Tibial artery (tissue), 4 donors: ENCODE data around the gene GPR68.

Source experiments
- DNase-seq, 2 donors: peaks; one replicate each; pipeline ENCODE4 v3.0.0-alpha.2; 2019
- H3K27ac ChIP-seq, 2 donors: fragments of 200-600 bp; sonication (generic) in 1 of 2; 1 replicate in 1 of 2; 2 replicates in 1 of 2; pipeline ENCODE4 v1.5.1; 2018 to 2019; ENCODE audit warnings: mild to moderate bottlenecking in 1 of 2
- H3K27me3 ChIP-seq, 2 donors: fragments of 200-600 bp; sonication (generic) in 1 of 2; one replicate each; pipeline versions ENCODE4 v1.5.1 to v1.6.0; 2016 to 2019
- H3K36me3 ChIP-seq, 3 donors: fragments of 200-600 bp; sonication (generic) in 2 of 3; one replicate each; pipeline ENCODE4 v1.5.1; 2016 to 2019; ENCODE audit warnings: mild to moderate bottlenecking in 2 of 3
- H3K4me1 ChIP-seq, 4 donors: fragments of 200-600 bp; sonication (generic) in 2 of 4; 1 replicate in 3 of 4; 2 replicates in 1 of 4; pipeline ENCODE4 v1.5.1; 2016 to 2019
- H3K4me3 ChIP-seq, 2 donors: fragments of 200-600 bp; sonication (generic) in 1 of 2; 1 replicate in 1 of 2; 2 replicates in 1 of 2; pipeline ENCODE4 v1.5.1; 2018 to 2019; ENCODE audit warnings: mild to moderate bottlenecking in 2 of 2
- H3K9me3 ChIP-seq, 3 donors: fragments of 200-600 bp; sonication (generic) in 1 of 3; one replicate each; pipeline ENCODE4 v1.5.1; 2016 to 2019
- CTCF ChIP-seq, 2 experiments: fragments of 200-600 bp in 1 of 2; fragments of 450-650 bp in 1 of 2; IDR thresholded peaks; one replicate each; pipeline ENCODE4 v1.5.1; 2017 to 2019; ENCODE audit warnings: antibody characterized with exemption in 2 of 2, mild to moderate bottlenecking in 1 of 2, moderate library complexity in 1 of 2
- intact Hi-C: fragments of 100-400 bp; cut with DNase I; formaldehyde crosslinking; loops from one replicate; pipeline ENCODE4 v1.15.0; 2023; ENCODE audit warnings: low total_unique reads

Gene GPR68

GRCh38 chr14:91245029-91245428 is 525 bp upstream of the GPR68 start:
- intact Hi-C loops: no loop called here
- DNase-seq: no peak
- H3K4me3 ChIP-seq: no peak overlapping the region
- H3K27me3 ChIP-seq: no peaks in the 10 kb centered on the region
- H3K4me1 ChIP-seq: peaks cover 0 to 18% (median 0%) of the 10 kb centered on the region in 4 donors
- no peaks in the 10 kb centered on the region for H3K36me3 ChIP-seq
- no peak overlapping the region for H3K27ac ChIP-seq
- no peak for TF ChIP-seq CTCF (IDR thresholded peaks at IDR 0.05)
- H3K9me3 ChIP-seq: no peaks in the 10 kb centered on the region

- H3K27ac ChIP-seq: no peak overlapping the region
- no peak for DNase-seq
- no peaks in the 10 kb centered on the region for H3K9me3 ChIP-seq
- H3K4me3 ChIP-seq: no peak overlapping the region
- H3K36me3 ChIP-seq: no peaks in the 10 kb centered on the region
- peaks cover 0 to 18% (median 0%) of the 10 kb centered on the region in 4 donors for H3K4me1 ChIP-seq
- H3K27me3 ChIP-seq: no peaks in the 10 kb centered on the region
- intact Hi-C loops: no loop called here
- TF ChIP-seq CTCF (IDR thresholded peaks at IDR 0.05): no peak
These were observed 1.4 kb downstream of the GPR68 start for GRCh38 chr14:91243074-91243471.

GRCh38 chr14:91242635-91243034 is 1.9 kb downstream of the GPR68 start:
- no peak for DNase-seq
- no peaks in the 10 kb centered on the region for H3K36me3 ChIP-seq
- peaks cover 0 to 18% (median 0%) of the 10 kb centered on the region in 4 donors for H3K4me1 ChIP-seq
- no peaks in the 10 kb centered on the region for H3K27me3 ChIP-seq
- no peak overlapping the region for H3K4me3 ChIP-seq
- intact Hi-C loops: no loop called here
- H3K9me3 ChIP-seq: no peaks in the 10 kb centered on the region
- no peak for TF ChIP-seq CTCF (IDR thresholded peaks at IDR 0.05)
- H3K27ac ChIP-seq: no peak overlapping the region

GRCh38 chr14:91241863-91242262 is 2.6 kb downstream of the GPR68 start:
- Histone ChIP-seq H3K27me3 (no peaks in the 10 kb centered on the region), H3K9me3 (no peaks in the 10 kb centered on the region), H3K4me1 (peaks cover 0 to 18% (median 0%) of the 10 kb centered on the region in 4 donors), H3K27ac (no peak overlapping the region), H3K36me3 (no peaks in the 10 kb centered on the region), H3K4me3 (no peak overlapping the region)
- DNase-seq: no peak
- TF ChIP-seq CTCF (IDR thresholded peaks at IDR 0.05): no peak
- intact Hi-C loops: no loop called here

- no peak for TF ChIP-seq CTCF (IDR thresholded peaks at IDR 0.05)
- Histone ChIP-seq H3K27me3 (no peaks in the 10 kb centered on the region), H3K9me3 (peaks cover 0 to 10% (median 3%) of the 10 kb centered on the region in 3 donors), H3K4me1 (peaks cover 0 to 5% (median 0%) of the 10 kb centered on the region in 4 donors), H3K36me3 (no peaks in the 10 kb centered on the region), H3K27ac (no peak overlapping the region), H3K4me3 (no peak overlapping the region)
- intact Hi-C loops: no loop called here
- DNase-seq: no peak
These were observed 5.8 kb downstream of the GPR68 start for GRCh38 chr14:91238661-91239060.

GRCh38 chr14:91238085-91238484 is 6.4 kb downstream of the GPR68 start:
- Histone ChIP-seq H3K27me3 (no peaks in the 10 kb centered on the region), H3K4me3 (no peak overlapping the region), H3K27ac (no peak overlapping the region), H3K9me3 (peaks cover 0 to 13% (median 3%) of the 10 kb centered on the region in 3 donors), H3K36me3 (no peaks in the 10 kb centered on the region), H3K4me1 (no peaks in the 10 kb centered on the region)
- no peak for DNase-seq
- TF ChIP-seq CTCF (IDR thresholded peaks at IDR 0.05): no peak
- intact Hi-C loops: no loop called here
